Measurements from ENCODE around the gene AUP1.

The AUP1 gene

DNA sequence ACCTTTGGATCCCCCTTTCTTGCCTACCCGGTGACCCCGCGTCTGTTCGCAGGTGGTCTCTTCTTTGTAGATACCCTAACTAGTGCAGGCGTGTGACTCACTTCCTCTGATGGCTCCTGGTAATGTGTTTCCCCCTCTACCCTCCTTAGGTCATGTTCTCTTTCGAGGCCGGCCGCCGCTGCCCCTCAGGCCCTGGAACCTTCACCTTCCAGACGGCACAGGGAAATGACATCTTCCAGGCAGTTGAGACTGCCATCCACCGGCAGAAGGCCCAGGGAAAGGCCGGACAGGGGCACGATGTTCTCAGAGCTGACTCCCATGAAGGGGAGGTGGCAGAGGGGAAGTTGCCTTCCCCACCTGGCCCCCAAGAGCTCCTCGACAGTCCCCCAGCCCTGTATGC, 26.7 kb upstream of the AUP1 start:
- DNase-seq = no peak

DNA sequence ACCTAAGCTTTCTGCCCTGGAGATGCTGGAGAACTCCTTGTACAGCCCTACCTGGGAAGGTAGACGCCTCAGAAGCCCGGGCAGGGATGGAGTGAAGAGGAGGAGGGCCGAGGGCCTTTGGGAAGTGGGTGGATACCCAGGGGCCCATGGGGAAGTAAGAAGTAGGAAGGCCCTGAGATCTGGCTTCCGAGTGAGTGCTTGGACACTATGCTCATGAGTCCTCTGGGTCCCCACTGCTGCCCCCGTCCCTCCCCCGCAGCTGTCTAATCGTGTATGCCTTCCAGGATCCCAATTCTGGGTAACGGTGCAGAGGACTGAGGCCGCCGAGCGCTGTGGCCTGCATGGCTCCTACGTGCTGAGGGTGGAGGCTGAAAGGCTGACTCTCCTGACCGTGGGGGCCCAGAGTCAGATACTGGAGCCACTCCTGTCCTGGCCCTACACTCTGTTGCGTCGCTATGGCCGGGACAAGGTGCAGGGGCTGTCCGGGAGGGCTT, 26.2 kb upstream of the AUP1 start:
- no peak for DNase-seq

DNA sequence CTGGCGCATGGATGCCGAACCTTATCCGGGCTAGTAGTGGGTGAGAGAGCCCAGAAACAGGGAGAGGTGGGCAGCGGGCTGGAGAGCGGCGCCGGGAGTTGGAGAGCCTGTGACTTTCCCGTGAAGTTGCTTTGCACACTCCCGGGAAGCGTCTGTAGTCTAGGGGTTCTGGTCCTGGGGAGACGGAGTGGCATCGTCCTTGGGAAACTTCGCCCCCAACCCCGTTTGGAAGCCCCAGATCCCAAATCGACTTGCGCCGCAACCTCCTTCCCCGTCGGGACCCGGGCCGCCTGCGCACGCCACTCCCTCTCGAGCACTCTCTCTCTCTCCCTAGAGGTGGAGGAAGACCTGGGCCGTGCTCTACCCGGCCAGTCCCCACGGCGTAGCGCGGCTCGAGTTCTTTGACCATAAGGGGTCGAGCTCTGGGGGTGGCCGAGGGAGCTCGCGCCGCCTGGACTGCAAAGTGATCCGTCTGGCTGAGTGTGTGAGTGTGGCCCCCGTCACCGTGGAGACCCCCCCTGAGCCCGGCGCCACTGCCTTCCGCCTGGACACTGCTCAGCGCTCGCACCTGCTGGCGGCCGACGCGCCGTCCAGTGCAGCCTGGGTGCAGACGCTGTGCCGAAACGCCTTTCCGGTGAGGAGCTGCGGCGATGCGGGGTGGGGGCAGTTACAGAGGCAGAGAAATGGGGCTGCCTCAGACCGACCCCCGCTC, 25.5 kb upstream of the AUP1 start:
- DNase-seq = peak; percentile 45

- peak; percentile 86 for DNase-seq
Measured at GRCh38 chr2:74553892-74554819, 24.6 kb upstream of the AUP1 start, which contains the start of the genes DOK1 and LOXL3. TSS of gene DOK1 (plus strand) at chr2:74554720. CDS start at chr2:74554755, 35 bp downstream. TSS of gene LOXL3 (minus strand) at chr2:74553942. CDS start at chr2:74552634, 1,308 bp downstream.

GRCh38 chr2:74552914-74553811, 23.7 kb upstream of the AUP1 start:
- no peak for DNase-seq

- no peak for DNase-seq
Measured at GRCh38 chr2:74551942-74552913, 22.7 kb upstream of the AUP1 start.

GRCh38 chr2:74551530-74551929, 22.0 kb upstream of the AUP1 start:
- no peak for DNase-seq

- no peak for DNase-seq
Measured at GRCh38 chr2:74550231-74550630, 20.7 kb upstream of the AUP1 start.

- DNase-seq = no peak
Measured at GRCh38 chr2:74548900-74549826, 19.7 kb upstream of the AUP1 start.

DNA sequence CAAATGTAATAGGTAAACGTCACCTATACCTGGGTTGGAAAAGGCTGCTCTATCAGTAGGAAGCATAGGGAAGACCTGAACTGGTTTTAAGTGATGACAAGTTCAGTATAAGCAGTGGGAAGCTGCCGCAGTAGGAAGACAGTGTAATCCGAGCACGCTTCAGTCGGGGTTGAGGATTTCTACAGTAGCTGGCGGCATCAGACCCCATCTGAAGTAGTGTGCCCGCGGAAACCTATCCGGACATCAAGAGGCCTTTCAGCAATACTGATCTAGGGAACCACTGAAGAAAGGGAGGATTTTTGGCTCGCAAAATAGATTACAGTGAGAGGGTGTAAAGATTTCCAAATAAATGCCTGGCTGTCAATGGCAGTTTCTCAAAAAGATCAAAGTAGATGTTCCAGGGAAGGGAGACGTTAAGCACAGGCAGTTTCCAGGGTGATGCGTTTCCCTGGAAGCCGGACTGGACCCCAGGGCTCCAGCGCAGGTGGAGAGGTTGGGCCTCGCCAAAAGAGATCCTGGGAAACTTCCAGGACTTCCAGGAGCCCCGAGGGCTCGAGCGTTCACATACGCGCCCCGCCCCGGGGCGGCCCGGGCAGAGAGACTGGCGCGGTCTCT, 18.9 kb upstream of the AUP1 start:
- no peak for DNase-seq

- no peak for DNase-seq
Measured at GRCh38 chr2:74546004-74546403, 16.5 kb upstream of the AUP1 start.

DNA sequence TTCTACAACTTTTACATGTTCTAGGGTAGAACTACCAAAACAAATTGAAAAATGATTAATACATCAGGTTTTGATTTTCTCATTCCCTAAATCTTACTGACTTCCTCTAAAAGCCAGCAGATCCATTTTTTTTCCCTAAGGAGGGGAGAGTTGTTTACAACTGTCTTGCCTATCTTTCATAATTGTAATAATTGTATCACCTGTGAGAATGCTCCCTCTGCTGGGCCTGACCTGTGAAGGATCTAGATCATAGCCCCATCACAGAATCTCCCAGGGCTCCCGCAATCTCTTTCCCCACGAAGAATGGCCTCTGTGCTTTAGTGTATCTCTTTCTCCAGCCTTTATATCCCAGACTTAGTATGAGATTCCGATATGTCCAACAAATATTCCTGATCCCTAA, 15.1 kb upstream of the AUP1 start:
- DNase-seq = peak; percentile 31

DNA sequence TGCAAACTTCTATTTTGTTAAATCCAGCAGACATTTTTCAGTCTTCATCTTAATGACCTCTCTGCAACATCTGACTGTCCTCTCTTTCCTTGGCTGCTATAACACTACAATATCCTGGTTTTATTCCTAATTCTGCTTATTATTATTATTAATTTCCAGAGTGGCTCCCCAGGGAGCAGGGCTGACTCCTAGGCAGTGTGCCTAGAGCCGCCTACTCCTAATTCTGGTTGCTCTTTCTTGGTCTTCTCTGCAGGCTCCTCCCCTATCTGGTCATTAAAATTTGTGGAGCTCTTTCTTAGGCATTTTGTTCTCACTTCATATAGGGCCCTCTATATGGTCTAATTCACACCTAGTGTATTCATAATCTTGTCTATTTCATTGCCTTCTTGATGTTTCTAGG, 13.5 kb upstream of the AUP1 start:
- no peak for DNase-seq

GRCh38 chr2:74540291-74540690, 10.8 kb upstream of the AUP1 start:
- DNase-seq = no peak

DNA sequence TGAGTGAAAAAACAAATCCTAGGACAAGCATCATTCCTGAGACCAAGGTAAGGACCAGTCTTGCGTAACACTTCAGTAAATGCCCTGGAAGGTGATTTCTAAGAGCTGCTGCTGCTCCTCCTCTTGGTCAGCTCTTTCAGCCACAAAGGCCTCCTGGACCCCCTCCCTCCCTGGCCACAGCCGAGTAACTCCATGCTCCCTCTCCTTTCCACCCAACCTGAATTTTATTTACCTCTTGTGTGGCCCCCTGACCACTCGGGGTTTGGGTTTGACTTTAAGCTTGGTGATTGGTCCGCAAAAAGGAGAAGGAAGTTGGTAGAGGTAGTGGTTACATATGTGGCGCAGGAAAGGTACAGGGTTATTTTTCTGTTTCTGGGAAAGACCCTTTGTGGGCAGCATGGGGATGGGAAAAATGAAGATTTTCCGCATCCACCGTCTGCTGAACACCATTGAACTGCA, 9.4 kb upstream of the AUP1 start:
- DNase-seq = no peak

GRCh38 chr2:74537140-74537539, 7.6 kb upstream of the AUP1 start:
- no peak for DNase-seq

GRCh38 chr2:74536166-74536950, 6.9 kb upstream of the AUP1 start:
- no peak for DNase-seq

GRCh38 chr2:74535440-74535965, 6.0 kb upstream of the AUP1 start:
- no peak for DNase-seq

DNA sequence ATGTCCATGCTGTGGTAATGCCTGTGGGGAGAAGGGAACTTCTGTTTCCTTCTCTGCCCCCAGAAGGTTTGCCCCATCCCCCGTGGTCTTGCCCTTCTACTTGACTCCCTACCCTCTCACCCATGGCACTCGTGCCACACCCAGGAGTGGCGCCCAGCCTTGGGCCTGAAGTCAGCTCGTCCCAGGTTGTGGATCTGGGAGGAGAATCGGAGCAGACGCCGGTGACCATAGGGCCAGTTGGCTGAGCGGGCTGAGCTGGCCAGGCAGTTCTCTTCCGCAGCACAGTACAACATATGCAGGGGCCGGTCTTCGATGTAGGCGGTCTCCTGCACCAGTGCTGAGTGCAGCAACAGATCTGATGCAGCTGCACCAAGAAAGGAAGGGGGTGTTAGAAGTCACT, 4.9 kb upstream of the AUP1 start:
- DNase-seq = no peak
